ENCODE measurements around the gene EME1.

Gene EME1

DNA sequence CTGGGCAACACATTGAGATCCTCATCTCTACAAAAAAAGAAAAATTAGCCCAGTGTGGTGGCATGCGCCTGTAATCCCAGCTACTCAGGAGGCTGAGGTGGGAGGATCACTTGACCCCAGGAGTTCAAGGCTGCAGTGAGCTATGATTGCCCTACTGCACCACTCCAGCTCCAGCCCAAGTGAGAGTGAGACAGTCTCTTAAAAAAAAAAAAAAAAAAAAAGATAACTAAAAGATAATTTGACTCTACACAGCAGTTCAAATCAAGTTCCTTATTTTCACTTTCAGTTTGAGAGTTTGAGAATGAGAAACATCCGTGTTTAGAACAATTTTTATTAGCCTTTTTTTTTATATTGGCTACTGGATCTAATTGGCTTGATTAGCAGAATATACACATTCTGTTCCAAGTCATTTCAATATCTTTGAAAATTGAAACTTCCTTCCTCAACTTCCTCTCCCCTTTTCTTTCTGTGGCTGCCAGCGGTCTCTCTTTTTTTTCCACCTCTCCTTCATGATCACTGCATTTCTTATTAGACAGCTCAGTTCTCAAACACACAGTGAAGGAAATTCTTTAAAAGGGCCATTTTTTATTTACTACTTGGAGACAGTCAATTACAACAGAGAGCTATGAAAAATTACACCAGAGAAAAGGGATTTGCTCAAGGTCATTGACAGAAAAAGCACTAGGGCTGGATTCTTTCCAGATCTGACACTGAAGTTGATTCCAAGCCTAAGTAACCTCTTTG lies 48.5 kb downstream of the EME1 start:
- TF ChIP-seq GATA3 (IDR thresholded peaks at IDR 0.05; ENCODE audit: low read depth, low read length) (no peak), GATA2 (IDR thresholded peaks at IDR 0.05; ENCODE audit: low read depth, low read length) (no peak)

DNA sequence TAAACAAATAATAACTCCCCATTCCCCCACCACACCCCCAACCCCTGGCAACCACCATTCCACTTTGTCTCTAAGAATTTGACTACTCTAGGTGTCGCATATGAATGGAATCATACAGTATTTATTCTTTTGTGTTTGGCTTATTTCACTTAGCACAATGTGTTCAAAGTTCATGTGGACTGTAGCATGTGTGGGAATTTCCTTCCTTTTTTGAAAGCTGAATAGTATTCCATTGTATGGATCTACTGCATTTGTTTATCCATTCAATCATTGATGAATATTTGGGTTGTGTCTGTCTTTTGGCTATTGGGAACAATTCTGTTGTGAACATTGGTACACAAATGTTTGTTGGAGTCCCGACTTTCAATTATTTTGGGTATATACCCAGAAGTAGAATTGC lies 49.7 kb downstream of the EME1 start:
- TF ChIP-seq GATA3 (IDR thresholded peaks at IDR 0.05; ENCODE audit: low read depth, low read length) = no peak
- TF ChIP-seq GATA2 (IDR thresholded peaks at IDR 0.05; ENCODE audit: low read depth, low read length) = no peak

DNA sequence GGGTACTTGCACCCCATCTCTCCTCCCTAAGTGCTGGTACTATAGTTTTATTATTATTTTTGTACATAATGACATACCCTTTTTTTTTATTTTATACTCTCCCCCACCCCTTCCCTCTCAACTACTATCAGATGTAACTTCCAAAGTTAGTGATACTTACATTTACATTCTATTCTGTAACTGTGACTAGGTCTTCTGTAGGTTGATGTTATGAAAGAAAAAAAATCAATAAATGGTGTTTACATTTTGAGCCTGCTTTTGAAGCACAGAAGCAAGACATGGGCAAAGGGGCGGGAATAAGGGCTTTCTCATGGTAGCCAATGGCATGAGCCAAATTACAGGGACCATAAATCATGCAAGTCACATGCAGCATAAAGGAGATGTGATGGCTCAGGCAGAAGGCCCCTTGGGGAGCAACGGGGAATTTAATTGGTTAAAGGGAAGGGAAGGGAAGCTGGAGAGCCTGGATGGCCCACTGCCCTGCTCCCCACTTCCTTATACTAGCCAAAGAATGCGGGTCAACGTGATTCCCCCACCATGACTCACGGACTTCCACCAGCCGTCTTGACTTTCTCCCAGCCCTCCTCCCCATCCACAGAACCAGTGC lies 50.6 kb downstream of the EME1 start:
- TF ChIP-seq GATA2 (IDR thresholded peaks at IDR 0.05; ENCODE audit: low read depth, low read length) (no peak), GATA3 (IDR thresholded peaks at IDR 0.05; ENCODE audit: low read depth, low read length) (no peak)

DNA sequence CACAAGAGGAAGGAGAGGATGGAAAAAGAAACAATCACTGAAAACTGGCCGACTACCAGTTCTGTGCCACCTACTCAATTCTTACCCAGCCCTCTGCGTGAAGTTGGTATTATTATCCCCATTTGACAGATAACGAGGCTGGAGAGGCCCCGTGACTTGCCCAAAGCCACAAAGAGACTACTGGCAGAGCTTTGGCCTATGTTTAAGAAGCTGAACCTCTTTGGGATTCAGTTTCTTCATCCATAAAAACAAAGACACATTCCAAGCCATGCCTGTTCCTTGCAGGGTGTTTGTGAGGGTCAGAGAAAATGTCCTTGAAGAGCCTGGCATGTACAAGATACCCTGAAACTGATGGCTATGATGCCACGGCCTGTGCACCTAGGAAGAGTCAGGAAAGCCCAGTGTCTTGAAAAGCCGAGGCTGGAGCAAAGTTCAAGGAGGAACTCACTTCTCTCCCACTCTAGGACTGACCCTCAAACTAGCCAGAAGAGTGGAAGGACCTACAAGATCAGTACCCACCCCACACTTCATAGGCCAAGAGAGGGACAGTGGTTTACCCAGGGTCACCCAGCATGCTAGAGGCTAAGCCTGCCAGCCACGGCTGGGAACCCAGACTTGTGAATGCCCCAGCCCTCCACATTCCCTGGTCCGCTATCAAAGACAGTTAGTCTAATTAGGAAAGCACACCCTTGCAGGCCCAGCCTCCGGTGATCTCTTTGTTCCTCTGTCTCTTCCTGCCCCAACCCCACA lies 51.4 kb downstream of the EME1 start:
- TF ChIP-seq GATA3 (IDR thresholded peaks at IDR 0.05; ENCODE audit: low read depth, low read length) (no peak), GATA2 (IDR thresholded peaks at IDR 0.05; ENCODE audit: low read depth, low read length) (no peak)

DNA sequence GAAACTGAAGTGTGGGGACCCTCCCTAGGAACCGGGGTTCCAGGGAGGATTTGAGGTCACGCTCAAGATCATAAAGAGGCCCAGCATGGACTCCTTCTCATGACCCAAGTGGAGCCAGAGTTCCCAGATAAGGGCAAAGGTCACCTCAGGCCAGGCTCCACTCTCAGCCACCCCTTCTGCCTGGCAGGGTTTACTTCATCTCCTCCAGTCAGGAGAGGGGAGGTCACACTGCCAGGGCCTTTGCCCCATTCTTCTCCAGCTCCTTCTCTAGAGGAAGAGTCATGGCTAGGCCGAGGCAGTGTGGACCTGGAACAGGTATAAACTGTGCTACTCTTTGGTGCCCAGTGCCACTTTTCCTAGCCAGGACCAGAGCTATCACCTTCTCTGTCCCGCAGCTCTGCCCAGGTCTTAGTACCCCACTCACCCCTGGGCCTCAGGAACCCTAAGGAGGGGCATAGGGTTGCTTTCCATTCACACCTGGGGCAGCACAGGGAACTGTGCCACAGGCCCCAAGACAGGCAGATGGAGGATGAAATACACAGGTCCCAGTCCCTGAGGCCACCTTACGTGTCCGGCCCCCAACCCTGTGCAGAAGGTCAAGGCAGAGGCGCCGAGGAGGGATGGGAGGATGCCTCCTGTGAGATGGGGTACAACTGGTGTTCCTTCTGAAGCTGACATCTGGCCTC lies 52.1 kb downstream of the EME1 start:
- TF ChIP-seq GATA2 (IDR thresholded peaks at IDR 0.05; ENCODE audit: low read depth, low read length) (no peak), GATA3 (IDR thresholded peaks at IDR 0.05; ENCODE audit: low read depth, low read length) (no peak)

DNA sequence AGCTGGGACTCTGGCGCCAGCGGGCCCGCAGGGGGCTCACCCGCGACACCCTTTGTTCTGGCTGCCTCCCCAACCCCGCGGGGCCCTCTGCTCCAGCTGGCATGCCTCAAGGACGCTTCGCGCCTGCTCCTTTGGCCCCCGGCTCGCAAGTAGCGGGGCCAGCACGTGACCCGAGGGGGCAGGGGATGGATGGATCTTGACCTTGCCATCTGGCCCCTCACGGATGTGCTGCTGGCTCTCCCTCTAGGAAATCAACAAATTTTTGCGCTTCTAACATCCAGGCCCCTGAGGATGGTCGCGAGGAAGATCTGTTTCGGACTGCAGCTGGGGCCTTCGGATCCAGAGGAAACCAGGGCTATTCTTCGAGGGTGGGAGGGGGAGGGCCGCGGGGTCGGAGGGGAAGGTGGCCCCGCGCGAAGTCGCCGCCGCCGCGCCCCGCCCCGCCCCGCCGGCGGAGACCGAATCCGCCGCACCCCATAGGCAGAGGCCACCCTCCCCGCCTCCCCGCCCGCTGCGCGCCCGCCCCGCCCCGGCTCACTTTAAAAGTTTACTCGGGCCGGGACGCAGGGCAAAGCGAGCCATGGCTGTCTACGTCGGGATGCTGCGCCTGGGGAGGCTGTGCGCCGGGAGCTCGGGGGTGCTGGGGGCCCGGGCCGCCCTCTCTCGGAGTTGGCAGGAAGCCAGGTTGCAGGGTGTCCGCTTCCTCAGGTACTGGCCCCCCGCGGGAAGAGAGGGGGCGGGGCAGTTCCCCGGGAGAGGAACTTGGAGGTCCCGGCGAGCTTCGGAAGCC lies 52.8 kb downstream of the EME1 start, which contains the start of gene ACSF2:
Gene ACSF2, plus strand, starts transcription at position 537 of the 790 bp plus-strand sequence. Its CDS starts 44 bp downstream, at position 581.
- no peak for TF ChIP-seq GATA3 (IDR thresholded peaks at IDR 0.05; ENCODE audit: low read depth, low read length)
- no peak for TF ChIP-seq GATA2 (IDR thresholded peaks at IDR 0.05; ENCODE audit: low read depth, low read length)

DNA sequence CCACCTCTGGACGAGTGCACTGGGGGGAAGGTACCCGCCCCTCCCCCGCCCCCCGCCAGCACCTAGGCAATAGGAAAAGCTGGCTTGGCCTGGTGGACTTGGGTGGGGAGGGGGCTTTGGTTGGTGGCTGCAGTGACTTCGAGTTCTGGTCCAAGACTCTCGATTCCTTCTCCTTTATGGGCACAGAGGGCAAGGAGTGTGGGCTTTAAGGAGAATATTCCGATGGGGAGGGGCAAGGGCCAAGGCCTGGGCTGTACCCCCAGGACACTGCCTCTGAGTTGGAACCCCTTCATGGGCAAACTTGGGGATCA lies 53.4 kb downstream of the EME1 start:
- TF ChIP-seq GATA2 (IDR thresholded peaks at IDR 0.05; ENCODE audit: low read depth, low read length) (no peak), GATA3 (IDR thresholded peaks at IDR 0.05; ENCODE audit: low read depth, low read length) (no peak)

DNA sequence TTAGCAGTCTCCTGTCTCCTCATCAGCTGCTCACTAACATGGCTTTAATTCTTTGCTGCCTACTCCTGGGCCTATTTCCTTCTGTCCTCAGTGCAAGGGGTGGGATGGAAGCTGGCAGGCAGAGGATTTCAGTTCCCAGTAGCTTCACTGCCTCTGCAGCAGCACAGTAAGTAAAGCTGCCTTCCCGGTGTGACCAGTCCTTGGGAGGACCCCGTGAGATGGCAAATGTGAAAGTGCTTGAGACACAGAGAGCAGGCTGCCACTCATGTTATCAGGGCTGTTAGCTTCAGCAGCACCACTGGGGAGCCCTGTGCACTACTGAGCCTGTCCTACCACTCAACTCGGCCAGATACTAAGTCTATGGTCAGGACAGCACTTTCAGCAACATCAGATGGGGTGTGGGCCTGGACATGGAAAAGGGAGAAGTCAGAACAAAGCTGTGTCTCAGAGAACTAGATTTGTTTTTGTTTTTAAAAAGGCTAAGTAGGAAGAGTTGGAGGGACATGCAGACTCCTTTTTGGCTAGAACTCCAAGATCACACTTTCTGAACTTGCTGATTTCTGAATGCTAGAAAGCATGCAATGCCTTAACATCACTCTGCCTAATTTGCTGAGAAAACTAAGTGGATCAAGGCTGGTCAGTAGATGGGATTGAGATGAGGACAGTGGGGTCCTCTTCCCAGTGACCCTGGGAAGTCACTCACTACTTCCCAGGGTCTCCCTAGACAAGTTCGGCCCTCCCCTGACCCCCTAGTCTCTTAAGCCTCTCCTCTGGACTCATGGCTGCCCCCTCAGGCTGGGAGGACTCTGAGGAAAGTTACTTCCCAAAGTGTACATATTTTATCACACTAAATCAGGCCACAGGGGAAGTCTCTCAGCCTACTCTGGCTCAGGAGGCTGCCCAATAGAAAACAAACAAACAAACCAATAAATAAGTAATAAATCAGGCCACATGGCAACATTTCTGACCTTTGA lies 54.1 kb downstream of the EME1 start:
- TF ChIP-seq GATA2 (IDR thresholded peaks at IDR 0.05; ENCODE audit: low read depth, low read length) (no peak), GATA3 (IDR thresholded peaks at IDR 0.05; ENCODE audit: low read depth, low read length) (no peak)

DNA sequence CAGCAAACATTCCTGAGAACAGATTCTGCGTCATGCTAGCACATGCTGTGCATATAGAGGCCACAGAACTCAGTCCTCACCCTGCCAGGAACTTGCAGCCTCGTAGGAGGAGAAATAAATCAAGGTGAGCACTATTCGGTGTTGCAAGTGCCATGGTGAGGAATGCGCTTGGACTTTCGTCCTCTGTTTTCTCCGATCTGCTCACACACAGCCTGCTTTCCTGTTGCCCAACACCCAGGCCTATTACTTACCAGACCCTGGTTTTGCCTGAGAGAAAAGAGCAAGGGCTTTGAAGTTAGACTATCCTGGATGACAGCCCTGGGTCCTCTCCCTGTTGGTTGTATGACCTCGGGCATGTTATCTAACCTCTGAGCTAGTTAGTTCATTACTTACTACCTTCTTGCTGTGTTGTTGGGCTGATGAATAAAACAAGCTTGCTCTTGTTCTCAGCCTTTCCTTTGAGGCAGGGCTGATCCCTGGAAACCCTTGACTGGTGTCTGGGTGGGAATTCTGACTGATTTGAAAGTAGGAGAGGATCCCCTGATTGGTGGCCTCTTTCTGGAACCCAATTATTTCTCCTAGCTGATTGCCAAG lies 55.9 kb downstream of the EME1 start:
- no peak for TF ChIP-seq GATA2 (IDR thresholded peaks at IDR 0.05; ENCODE audit: low read depth, low read length)
- TF ChIP-seq GATA3 (IDR thresholded peaks at IDR 0.05; ENCODE audit: low read depth, low read length) = no peak

DNA sequence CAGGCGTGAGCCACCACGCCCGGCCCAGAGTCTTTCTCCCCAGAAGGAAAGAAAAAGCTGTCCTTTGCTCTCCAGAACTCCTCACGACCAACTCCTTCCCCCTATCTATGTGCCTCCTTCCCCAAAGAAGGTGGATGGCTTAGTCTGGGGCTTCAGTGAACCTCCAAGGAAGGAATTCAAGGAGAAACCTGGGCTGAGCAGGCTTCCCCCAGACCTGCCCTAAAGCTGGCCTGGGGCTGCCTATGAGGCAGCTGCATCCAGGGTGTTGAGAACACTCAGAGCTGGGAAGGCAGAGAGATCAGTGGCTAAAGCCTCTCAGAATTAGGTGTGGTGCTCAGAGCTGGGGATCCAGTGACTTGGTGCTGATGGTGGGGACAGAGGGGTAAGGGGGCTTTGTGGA lies 56.8 kb downstream of the EME1 start:
- TF ChIP-seq GATA2 (IDR thresholded peaks at IDR 0.05; ENCODE audit: low read depth, low read length) = no peak
- TF ChIP-seq GATA3 (IDR thresholded peaks at IDR 0.05; ENCODE audit: low read depth, low read length) = no peak
